OCI-LY1 (cell line): ENCODE results near the gene JAGN1.

Experiments used
- H2AFZ ChIP-seq: fragments of 200-600 bp; sonication (generic), shearing (Covaris generic); 2 replicates; pipeline ENCODE4 v1.6.0; 2014; ENCODE audit warnings: antibody characterized with exemption, mild to moderate bottlenecking, low read length
- H3F3A ChIP-seq: fragments of 200-600 bp; sonication (generic), shearing (Covaris generic); 2 replicates; pipeline ENCODE4 v1.6.0; 2014; ENCODE audit warnings: mild to moderate bottlenecking, antibody characterized with exemption, low read length, moderate library complexity; ENCODE audit not compliant: insufficient read depth
- H3K27ac ChIP-seq: fragments of 200-600 bp; sonication (generic); 2 replicates; pipeline ENCODE4 v1.5.1; 2014; ENCODE audit warnings: low read length, mixed run types, mild to moderate bottlenecking, low read depth; ENCODE audit not compliant: poor library complexity, severe bottlenecking
- H3K27me3 ChIP-seq: fragments of 200-600 bp; sonication (generic); 2 replicates; pipeline ENCODE4 v1.6.0; 2014; ENCODE audit warnings: antibody characterized with exemption, mild to moderate bottlenecking, low read length, moderate library complexity; ENCODE audit not compliant: insufficient read depth
- H3K36me3 ChIP-seq: fragments of 200-600 bp; sonication (generic); 2 replicates; pipeline ENCODE4 v1.6.1; 2014; ENCODE audit warnings: mild to moderate bottlenecking, antibody characterized with exemption, low read length, moderate library complexity, mixed read lengths; ENCODE audit not compliant: insufficient read depth
- H3K4me1 ChIP-seq: fragments of 200-600 bp; sonication (generic); 2 replicates; pipeline ENCODE4 v1.5.1; 2014; ENCODE audit warnings: mild to moderate bottlenecking, low read length, moderate library complexity; ENCODE audit not compliant: insufficient read depth, severe bottlenecking
- H3K4me2 ChIP-seq: fragments of 200-600 bp; sonication (generic), shearing (Covaris generic); 2 replicates; pipeline ENCODE4 v1.6.1; 2014; ENCODE audit warnings: low read length
- H3K4me3 ChIP-seq: fragments of 200-600 bp; sonication (generic); 2 replicates; pipeline ENCODE4 v1.5.1; 2014; ENCODE audit warnings: low read length, low read depth, mild to moderate bottlenecking, mixed read lengths; ENCODE audit not compliant: poor library complexity, severe bottlenecking
- H3K79me2 ChIP-seq: fragments of 200-600 bp; shearing (Covaris generic); 2 replicates; pipeline ENCODE4 v1.6.1; 2016; ENCODE audit warnings: mixed run types, low read length, mixed read lengths; ENCODE audit not compliant: insufficient read depth
- H3K9ac ChIP-seq: fragments of 200-600 bp; sonication (generic), shearing (Covaris generic); 2 replicates; pipeline ENCODE4 v1.6.1; 2014; ENCODE audit warnings: mild to moderate bottlenecking, low read length, mixed read lengths
- H3K9me2 ChIP-seq: fragments of 200-600 bp; sonication (generic), shearing (Covaris generic); 2 replicates; pipeline ENCODE4 v1.6.1; 2014; ENCODE audit warnings: low read depth, mild to moderate bottlenecking, low read length, mixed read lengths
- H3K9me3 ChIP-seq: fragments of 200-600 bp; shearing (Covaris generic); 2 replicates; pipeline ENCODE4 v1.6.1; 2014; ENCODE audit warnings: low read length, mixed read lengths
- H4K20me1 ChIP-seq: fragments of 200-600 bp; sonication (generic), shearing (Covaris generic); 2 replicates; pipeline ENCODE4 v1.6.0; 2016; ENCODE audit warnings: mild to moderate bottlenecking, low read length; ENCODE audit not compliant: insufficient read depth
- EZH2 ChIP-seq: fragments of 200-600 bp; sonication (generic), shearing (Covaris generic); IDR thresholded peaks from 2 replicates; pipeline ENCODE4 v1.8.0; 2017; ENCODE audit warnings: borderline replicate concordance, mixed run types, mild to moderate bottlenecking, antibody characterized with exemption, low read length, moderate library complexity, mixed read lengths
- TF ChIP-seq, protein P1 (sequence below): fragments of 200-600 bp; sonication (generic), shearing (Covaris generic); IDR thresholded peaks from 2 replicates; pipeline ENCODE4 v1.5.1; 2017; ENCODE audit warnings: mild to moderate bottlenecking, antibody characterized with exemption, low read length, moderate library complexity, mixed read lengths

The JAGN1 gene

DNA sequence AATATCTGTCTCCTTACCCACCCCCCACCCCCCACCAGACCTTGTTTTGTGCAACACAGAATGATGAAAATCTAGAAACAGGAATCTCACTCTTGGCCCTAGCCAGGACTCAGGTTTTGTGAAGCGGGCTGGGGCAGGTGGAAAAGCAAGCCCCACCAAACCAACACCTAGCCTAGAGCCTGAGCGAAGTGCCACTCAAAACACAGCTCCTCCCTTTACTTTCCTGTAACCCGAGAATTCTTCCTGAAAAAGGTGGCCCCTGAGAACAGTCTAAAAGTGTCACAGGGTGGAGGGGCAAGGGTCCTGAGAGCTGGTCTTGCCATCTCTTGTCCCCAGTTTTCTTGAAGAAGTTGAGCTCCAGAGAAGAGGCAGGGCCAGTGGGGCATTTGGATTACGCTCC lies 29.2 kb upstream of the JAGN1 start:
- TF ChIP-seq, protein P1, sequence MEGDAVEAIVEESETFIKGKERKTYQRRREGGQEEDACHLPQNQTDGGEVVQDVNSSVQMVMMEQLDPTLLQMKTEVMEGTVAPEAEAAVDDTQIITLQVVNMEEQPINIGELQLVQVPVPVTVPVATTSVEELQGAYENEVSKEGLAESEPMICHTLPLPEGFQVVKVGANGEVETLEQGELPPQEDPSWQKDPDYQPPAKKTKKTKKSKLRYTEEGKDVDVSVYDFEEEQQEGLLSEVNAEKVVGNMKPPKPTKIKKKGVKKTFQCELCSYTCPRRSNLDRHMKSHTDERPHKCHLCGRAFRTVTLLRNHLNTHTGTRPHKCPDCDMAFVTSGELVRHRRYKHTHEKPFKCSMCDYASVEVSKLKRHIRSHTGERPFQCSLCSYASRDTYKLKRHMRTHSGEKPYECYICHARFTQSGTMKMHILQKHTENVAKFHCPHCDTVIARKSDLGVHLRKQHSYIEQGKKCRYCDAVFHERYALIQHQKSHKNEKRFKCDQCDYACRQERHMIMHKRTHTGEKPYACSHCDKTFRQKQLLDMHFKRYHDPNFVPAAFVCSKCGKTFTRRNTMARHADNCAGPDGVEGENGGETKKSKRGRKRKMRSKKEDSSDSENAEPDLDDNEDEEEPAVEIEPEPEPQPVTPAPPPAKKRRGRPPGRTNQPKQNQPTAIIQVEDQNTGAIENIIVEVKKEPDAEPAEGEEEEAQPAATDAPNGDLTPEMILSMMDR: no peak
- TF ChIP-seq EZH2: no peak
- Histone ChIP-seq H3K4me2 (no peak overlapping the region), H3K27me3 (no peaks in the 10 kb centered on the region), H3F3A (no peaks in the 10 kb centered on the region), H3K4me1 (no peaks in the 10 kb centered on the region), H3K9me3 (no peaks in the 10 kb centered on the region), H3K9me2 (no peaks in the 10 kb centered on the region), H2AFZ (no peak overlapping the region), H4K20me1 (no peaks in the 10 kb centered on the region), H3K79me2 (no peaks in the 10 kb centered on the region), H3K27ac (no peak overlapping the region), H3K9ac (no peak overlapping the region), H3K36me3 (no peaks in the 10 kb centered on the region), H3K4me3 (no peak overlapping the region)

DNA sequence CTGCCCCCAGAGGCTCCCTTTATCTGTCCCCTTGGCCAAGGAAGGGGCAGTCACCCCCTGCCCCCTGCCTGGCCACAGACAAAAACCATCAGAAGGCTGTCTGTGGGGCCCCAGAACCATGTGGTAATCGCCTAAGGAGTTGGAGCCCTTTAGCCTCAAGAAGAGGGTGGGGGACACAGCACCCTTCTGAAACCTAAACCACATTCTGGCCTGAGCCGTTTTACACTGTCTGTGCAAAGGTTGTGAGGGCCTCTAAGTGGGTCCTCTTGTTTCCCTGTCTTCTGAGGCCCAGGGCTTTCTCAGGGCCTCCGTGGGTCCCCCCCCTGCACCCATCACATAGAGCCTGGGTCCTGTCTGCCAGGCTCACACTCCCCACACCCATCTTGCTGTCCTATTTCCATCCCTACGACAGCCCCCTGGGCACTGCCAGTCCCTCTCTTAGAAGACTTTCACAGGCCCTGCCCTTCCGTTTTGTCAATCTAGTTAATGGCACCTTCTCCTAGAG lies 28.7 kb upstream of the JAGN1 start:
- Histone ChIP-seq H3K4me2 (no peak overlapping the region), H2AFZ (no peak overlapping the region), H3F3A (no peaks in the 10 kb centered on the region), H3K9me2 (no peaks in the 10 kb centered on the region), H4K20me1 (no peaks in the 10 kb centered on the region), H3K4me3 (no peak overlapping the region), H3K27me3 (no peaks in the 10 kb centered on the region), H3K9me3 (no peaks in the 10 kb centered on the region), H3K27ac (no peak overlapping the region), H3K36me3 (no peaks in the 10 kb centered on the region), H3K79me2 (no peaks in the 10 kb centered on the region), H3K9ac (no peak overlapping the region), H3K4me1 (no peaks in the 10 kb centered on the region)
- TF ChIP-seq, protein P1: no peak
- no peak for TF ChIP-seq EZH2

DNA sequence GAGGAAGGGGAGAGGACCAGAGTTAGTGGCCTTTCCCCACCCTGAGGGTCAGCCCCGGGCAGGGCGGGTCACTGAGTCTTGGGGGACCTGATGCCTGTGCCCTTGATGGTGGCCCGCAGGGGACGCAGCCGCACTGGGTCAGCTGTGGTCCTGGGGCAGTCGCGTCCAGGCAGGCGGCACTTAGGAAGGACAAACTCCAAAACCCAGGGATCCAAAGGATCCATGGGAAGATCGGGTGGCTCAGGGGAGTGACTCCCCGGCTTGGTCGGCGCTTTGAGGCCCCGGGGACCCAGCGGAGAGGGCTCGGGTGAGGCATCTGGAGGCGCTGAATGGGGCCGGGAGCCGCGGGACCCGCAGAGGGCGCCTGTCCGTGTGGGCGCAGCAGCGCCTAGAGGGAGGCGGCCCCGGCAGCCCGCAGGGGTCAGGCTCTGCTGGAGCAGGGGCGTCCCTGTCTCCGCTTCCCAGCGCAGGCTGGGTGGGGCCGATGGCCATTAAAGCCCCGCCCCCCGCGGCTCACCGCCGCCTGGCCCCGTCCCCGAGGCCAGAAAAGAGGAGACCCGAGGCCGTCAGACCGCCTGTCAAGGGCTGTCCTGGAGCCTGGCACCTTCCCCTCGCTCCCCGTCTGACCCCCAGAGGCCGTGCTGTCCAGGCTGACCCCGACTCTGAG lies 27.9 kb upstream of the JAGN1 start:
- Histone ChIP-seq H3K4me1 (no peaks in the 10 kb centered on the region), H3K36me3 (no peaks in the 10 kb centered on the region), H3K9ac (no peak overlapping the region), H3K27ac (no peak overlapping the region), H3K27me3 (no peaks in the 10 kb centered on the region), H3K9me2 (no peaks in the 10 kb centered on the region), H3K4me3 (no peak overlapping the region), H3K79me2 (no peaks in the 10 kb centered on the region), H2AFZ (no peak overlapping the region), H3K9me3 (no peaks in the 10 kb centered on the region), H3F3A (no peaks in the 10 kb centered on the region), H3K4me2 (no peak overlapping the region), H4K20me1 (no peaks in the 10 kb centered on the region)
- TF ChIP-seq, protein P1: peak; percentile 21; the same call in 1 of the 2 replicates
- TF ChIP-seq EZH2: no peak
